GM10248 (cell line): ENCODE results near the gene BMPR1A.
"Not testable (repeated sequence)": the region's sequence is repeated elsewhere in the genome, so short reads cannot be mapped to it uniquely, and the experiment has no call there.

Experiments
- CTCF ChIA-PET: fragments of 300-600 bp; sonication (Branson Sonifier 250); formaldehyde crosslinking; extraction: SDS; loops from one replicate; lab custom pipeline; 2021; ENCODE audit warnings: antibody characterized with exemption; lab: Yijun Ruan, JAX
- POLR2A ChIA-PET: fragments of 350-650 bp; sonication (Branson Sonifier 250); formaldehyde crosslinking; extraction: SDS; loops from one replicate; lab custom pipeline; 2020; ENCODE audit warnings: antibody characterized with exemption; lab: Yijun Ruan, JAX
- DNase-seq: peaks from one replicate; pipeline ENCODE4 v3.0.0; 2012; ENCODE audit errors: extremely low spot score
- CTCF ChIP-seq: IDR thresholded peaks from 2 replicates; pipeline ENCODE4 v1.5.1; 2012; ENCODE audit warnings: mild to moderate bottlenecking, low read depth; ENCODE audit errors: extremely low read depth, missing control alignments, control extremely low read depth

Gene BMPR1A

DNA sequence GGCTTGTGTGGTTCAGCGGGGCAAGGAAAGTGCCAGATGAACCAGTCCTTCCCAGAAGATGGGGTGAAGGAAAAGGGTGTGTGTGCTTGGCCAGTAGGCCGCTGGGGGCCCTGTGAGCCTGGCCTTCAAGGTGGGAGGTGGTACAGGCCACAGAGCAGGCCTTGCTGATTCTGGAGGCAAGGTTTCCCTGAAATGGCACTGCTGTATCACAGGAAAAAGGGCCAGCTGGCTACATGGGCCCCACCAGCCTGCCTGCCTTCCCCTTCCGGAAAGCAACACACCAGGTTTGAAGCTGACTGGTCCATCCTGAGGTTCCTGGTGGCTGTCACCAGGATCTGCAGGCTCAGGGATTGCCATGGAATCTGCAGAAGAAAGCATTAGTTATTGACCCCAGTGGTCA, 188.5 kb downstream of the BMPR1A start:
- ChIA-PET CTCF (interaction anchor here (1.3 to 12.8 kb wide), 2 partner anchors 10 to 19 kb away, joined by 3 to 238 read pairs; partner anchors contain the start of genes ADIRF, MMRN2 and SNCG), POLR2A (no interaction called here)
- no peak for DNase-seq
- TF ChIP-seq CTCF: no peak

DNA sequence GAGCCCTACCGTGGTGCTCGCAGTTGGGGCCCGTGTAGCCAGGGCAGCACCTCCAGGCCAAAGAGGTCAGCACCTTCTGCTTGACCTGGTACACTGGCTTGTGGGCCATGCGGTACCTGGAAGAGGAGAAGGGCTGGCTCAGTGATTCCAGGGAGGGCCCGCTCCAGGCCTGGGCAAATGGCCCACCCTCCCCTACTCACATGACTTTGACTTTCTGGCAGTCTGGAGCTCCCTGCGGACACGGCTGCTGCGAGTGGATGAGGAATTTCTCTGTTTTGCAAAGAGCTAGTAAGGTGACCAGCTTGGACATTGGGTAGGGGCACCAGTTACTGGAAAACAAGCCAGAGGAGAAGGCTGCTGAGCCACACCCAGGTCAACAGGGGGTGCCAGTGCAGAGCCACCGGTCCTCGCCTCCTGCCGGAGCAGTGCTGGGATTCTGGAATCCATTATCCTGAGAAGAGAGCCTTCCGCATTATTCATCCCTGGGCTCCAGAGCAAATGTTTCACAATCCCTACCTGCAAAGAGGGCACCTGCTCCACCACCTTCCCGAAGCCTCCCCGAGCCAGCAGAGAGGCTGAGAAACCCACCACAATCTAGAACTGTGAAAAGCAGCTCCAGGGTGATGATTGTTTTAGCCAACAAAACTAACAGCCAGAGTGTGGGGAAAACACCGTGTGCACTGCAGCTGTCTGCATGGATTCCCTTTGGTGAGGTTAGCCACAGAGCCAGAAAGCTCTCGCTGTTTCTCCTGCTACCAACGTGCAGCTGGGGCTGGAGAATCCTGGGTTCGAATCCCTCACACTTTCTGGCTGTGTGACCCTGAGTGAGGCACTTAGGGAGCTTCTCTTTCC, 189.2 kb downstream of the BMPR1A start:
- DNase-seq: no peak
- TF ChIP-seq CTCF: no peak
- ChIA-PET POLR2A (no interaction called here), CTCF (interaction anchor here (1.1 to 12.8 kb wide), 4 partner anchors 9 to 18 kb away, joined by 3 to 238 read pairs (median 4); partner anchors contain the start of genes ADIRF, MMRN2 and SNCG)

- POLR2A ChIA-PET: no interaction called here
- no peak for DNase-seq
Measured at GRCh38 chr10:86946213-86947155, 190.1 kb downstream of the BMPR1A start.

GRCh38 chr10:86947806-86948205, 191.4 kb downstream of the BMPR1A start:
- POLR2A ChIA-PET, DNase-seq: not testable (repeated sequence)
- CTCF ChIA-PET: interaction anchor here (1.5 to 12.8 kb wide), 2 partner anchors 9 to 16 kb away, joined by 5 to 238 read pairs; partner anchors contain the start of genes ADIRF, MMRN2 and SNCG

More at GRCh38 chr10:86946213-86947155, 190.1 kb downstream of the BMPR1A start:
- no peak for TF ChIP-seq CTCF
- CTCF ChIA-PET: interaction anchor here (1.1 to 12.8 kb wide), 4 partner anchors 8 to 17 kb away, joined by 3 to 238 read pairs (median 4); partner anchors contain the start of genes ADIRF, MMRN2 and SNCG

- TF ChIP-seq CTCF: no peak
- DNase-seq: no peak
- CTCF ChIA-PET: interaction anchor here (1.0 to 2.8 kb wide), 4 partner anchors 10 to 16 kb away, joined by 4 to 8 read pairs (median 7); no protein-coding TSS in a partner anchor
- POLR2A ChIA-PET: no interaction called here
Measured at GRCh38 chr10:86950349-86950748, 193.9 kb downstream of the BMPR1A start.

DNA sequence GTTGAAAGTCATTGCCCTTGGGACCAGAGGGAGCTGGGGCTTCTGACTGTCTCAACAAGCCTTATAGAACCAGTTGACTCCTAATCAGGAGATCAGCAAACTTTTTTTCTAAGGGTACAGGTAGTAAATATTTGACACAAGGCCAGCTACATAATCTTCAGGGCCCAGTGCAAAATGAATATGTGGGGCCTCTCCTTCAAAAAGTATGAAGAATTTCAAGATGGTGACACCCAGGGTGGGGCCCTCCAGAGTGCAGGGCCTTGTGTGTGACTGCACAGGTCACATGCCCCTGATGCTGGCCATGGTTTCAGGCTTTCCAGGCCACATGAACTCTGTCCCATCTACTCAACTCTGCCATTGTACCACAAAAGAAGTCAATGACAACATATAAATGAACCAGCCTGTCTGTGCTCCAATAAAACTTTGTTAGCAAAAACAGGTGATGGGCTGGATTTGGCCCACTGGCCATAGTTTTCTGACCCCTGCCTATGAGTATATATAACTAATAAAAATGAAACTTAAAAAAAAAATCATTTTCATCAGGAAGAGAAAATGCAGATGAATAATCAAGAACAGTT, 194.9 kb downstream of the BMPR1A start:
- no peak for TF ChIP-seq CTCF
- no peak for DNase-seq
- ChIA-PET POLR2A (no interaction called here), CTCF (interaction anchor here (1.5 to 2.8 kb wide), 3 partner anchors 11 to 15 kb away, joined by 4 to 8 read pairs (median 7); no protein-coding TSS in a partner anchor)
